Loucy (cell line): ENCODE measurements around the gene TMPRSS2.

Source experiments
- EZH2phosphoT487 ChIP-seq: fragments of 200-600 bp; IDR thresholded peaks from 2 replicates; pipeline ENCODE4 v1.6.1; 2018; ENCODE audit warnings: antibody characterized with exemption, mild to moderate bottlenecking, moderate library complexity, borderline replicate concordance
- TF ChIP-seq, protein P1 (sequence below): fragments of 200-600 bp; sonication (generic); conservative IDR thresholded peaks from 2 replicates; pipeline ENCODE4 v1.5.1; 2014; ENCODE audit warnings: mild to moderate bottlenecking, antibody characterized with exemption, low read length

DNA sequence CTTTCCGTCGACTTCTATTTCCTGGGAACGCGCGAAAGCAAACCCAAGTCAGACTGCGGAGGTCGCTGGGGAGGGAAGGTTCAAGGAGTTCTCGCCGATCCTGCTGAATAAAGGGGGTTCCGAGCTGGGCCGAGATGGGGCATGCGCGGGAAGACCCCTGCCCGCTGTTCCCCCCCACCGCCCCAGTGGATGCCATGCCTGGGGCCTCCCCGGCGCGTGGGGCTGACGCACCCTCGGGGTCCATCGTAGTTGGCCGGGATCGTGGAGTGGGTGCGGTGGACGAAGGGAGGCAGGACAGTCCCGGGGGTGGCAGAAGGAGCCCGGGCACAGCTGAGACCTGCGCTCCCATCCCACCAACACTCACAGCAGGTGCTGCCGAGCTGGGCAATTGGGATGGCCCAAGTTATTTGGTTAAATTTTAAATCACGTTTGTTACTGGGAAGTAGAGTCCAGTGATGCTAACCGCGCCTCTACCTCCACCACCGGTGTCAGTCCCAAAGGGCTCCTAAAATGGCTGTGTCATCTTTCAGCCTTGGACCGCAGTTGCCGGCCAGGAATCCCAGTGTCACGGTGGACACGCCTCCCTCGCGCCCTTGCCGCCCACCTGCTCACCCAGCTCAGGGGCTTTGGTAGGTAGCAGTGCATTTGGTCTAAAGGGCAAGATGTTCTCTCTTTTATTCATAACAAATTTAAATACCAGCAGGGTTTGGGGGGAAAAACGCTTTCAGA, 81.1 kb downstream of the TMPRSS2 start:
- TF ChIP-seq, protein P1, sequence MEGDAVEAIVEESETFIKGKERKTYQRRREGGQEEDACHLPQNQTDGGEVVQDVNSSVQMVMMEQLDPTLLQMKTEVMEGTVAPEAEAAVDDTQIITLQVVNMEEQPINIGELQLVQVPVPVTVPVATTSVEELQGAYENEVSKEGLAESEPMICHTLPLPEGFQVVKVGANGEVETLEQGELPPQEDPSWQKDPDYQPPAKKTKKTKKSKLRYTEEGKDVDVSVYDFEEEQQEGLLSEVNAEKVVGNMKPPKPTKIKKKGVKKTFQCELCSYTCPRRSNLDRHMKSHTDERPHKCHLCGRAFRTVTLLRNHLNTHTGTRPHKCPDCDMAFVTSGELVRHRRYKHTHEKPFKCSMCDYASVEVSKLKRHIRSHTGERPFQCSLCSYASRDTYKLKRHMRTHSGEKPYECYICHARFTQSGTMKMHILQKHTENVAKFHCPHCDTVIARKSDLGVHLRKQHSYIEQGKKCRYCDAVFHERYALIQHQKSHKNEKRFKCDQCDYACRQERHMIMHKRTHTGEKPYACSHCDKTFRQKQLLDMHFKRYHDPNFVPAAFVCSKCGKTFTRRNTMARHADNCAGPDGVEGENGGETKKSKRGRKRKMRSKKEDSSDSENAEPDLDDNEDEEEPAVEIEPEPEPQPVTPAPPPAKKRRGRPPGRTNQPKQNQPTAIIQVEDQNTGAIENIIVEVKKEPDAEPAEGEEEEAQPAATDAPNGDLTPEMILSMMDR, result no peak
- no peak for TF ChIP-seq EZH2phosphoT487
